Measurements from ENCODE around the gene PRKCD.

- TF ChIP-seq, protein P1, sequence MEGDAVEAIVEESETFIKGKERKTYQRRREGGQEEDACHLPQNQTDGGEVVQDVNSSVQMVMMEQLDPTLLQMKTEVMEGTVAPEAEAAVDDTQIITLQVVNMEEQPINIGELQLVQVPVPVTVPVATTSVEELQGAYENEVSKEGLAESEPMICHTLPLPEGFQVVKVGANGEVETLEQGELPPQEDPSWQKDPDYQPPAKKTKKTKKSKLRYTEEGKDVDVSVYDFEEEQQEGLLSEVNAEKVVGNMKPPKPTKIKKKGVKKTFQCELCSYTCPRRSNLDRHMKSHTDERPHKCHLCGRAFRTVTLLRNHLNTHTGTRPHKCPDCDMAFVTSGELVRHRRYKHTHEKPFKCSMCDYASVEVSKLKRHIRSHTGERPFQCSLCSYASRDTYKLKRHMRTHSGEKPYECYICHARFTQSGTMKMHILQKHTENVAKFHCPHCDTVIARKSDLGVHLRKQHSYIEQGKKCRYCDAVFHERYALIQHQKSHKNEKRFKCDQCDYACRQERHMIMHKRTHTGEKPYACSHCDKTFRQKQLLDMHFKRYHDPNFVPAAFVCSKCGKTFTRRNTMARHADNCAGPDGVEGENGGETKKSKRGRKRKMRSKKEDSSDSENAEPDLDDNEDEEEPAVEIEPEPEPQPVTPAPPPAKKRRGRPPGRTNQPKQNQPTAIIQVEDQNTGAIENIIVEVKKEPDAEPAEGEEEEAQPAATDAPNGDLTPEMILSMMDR (conservative IDR thresholded peaks at IDR 0.05; ENCODE audit: low read length) = no peak
- TF ChIP-seq EZH2phosphoT487 (IDR thresholded peaks at IDR 0.05; ENCODE audit: borderline replicate concordance) = no peak
Observed at GRCh38 chr3:53211706-53212702, 51.0 kb downstream of the PRKCD start.

All from Loucy (cell line).